Activated CD8-positive, alpha-beta memory T cell treated with anti-CD3 and anti-CD28 coated beads, Interleukin-2, amount 50 U/mL, for 48 hours (primary cell): ENCODE measurements around the gene TCF21.
"Not testable (repeated sequence)": the region's sequence is repeated elsewhere in the genome, so short reads cannot be mapped to it uniquely, and the experiment has no call there.

Source experiments
- DNase-seq: peaks from one replicate; pipeline ENCODE4 v3.0.0-alpha.2; 2020

TCF21 gene

DNA sequence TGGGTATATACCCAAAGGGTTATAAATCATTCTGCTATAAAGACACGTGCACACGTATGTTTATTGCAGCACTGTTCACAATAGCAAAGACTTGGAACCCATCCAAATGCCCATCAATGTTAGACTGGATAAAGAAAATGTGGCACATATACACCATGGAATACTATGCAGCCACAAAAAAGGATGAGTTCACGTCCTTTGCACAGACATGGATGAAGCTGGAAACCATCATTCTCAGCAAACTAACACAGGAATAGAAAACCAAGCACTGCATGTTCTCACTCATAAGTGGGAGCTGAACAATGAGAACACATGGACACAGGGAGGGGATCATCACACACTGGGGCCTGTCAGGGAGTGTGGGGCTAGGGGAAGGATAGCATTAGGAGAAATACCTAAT is 47.4 kb downstream of the TCF21 start:
- DNase-seq = not testable (repeated sequence)

DNA sequence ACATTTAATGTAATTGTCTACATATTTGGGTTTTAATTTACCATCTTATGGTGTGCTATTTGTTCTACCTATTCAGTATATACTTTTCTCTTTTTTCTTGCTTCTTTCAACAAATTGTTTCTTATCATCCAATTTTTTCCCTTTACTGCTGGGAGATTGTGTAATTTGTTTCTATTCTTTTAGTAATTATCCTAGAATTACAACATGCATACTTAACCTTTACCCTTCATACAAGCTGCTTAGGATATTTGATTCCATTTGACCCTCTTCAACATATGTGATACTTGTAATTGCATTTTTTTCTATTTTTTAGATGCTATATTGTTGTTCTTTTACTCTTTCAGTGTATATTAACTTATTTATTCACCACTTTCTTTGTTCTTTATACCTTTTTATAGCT is 49.0 kb downstream of the TCF21 start:
- DNase-seq = no peak

DNA sequence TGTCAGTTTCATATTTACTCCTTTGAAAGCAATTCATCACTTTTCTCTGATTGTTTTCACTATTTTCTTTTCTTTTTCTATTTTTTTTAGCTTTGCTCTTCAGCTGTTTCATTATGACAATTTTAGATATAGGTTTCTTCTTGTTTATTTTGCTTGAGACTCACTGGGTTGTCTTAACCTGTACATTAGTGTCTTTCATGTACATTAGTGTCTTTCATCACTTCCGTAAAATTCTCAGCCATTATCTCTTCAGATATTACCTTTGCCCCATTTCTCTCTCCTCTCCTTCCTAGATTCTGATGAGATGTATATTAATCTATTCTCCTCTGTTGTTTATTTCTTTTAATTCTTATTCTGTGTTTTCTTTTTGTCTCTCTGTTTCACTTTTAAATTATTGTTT is 49.6 kb downstream of the TCF21 start:
- no peak for DNase-seq

DNA sequence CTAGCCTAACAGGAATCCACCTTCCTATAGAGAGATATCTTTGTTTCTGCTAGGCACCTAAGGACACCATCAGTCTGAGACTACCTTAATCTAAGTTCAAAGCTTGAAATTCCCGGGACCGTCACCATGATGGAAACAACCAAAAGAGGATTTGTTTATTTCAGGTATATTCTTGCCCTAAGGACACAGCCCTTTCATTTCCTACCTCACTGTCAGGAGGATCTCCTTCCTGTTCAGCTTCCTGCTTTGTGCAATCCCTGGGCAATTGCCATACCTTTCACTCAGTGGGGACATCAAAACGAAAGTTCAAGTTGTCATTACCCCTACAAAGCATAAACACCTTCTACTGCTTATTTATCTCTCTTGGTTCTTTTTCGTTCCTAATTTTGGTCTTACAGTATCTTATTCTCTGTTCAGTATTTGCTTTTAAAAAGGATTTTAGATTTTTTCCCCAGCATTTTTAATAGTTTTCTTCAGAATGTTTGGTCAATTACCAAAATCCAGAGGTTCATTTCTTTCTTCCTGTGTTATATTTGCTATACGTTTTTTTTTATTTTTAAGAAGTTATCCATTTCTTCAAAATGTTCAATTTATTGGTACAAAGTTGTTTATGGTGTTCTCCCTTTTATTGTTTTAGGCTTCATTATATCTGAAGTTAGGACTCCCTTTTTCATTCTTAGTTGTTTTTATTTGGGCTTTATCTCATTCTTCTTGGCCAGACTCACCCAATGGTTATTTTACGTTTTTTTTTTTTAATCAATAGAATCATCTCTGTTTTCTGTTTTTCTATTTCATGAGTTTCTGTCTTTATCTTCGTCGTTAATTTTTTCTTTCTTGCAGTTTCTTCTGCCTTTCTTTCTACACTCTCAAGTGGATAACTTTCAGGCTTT is 51.1 kb downstream of the TCF21 start:
- DNase-seq = no peak
